ENCODE data around the gene GP5.

DNA sequence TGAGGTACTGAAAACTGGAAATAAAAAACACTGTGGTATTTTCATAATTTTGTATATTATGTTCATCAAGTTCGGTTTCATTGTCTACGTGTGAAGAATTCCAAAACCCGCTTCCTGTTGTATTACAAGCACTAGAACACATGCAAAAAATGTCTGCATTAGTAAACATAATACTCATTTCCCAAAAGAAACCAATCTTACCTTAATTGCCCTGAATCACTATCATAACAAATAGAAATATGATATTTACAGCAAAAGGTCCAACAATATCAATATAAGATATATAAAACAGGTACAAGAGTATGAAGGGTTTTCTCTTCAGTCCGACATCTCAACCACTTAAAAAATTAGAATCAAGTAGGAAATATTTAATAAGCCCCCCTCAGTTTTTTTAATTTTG lies 26.3 kb upstream of the GP5 start:
- TF ChIP-seq ZNF501 (tag by site-specific recombination; IDR thresholded peaks at IDR 0.05) (no peak), SETDB1 (IDR thresholded peaks at IDR 0.05; ENCODE audit: insufficient read length, low read length) (no peak), ZNF621 (tag by site-specific recombination; IDR thresholded peaks at IDR 0.05) (no peak), YY1 (tag by site-specific recombination; IDR thresholded peaks at IDR 0.05) (no peak), ZNF473 (tag by site-specific recombination; IDR thresholded peaks at IDR 0.05) (no peak)
- TF ChIP-seq, protein P1, sequence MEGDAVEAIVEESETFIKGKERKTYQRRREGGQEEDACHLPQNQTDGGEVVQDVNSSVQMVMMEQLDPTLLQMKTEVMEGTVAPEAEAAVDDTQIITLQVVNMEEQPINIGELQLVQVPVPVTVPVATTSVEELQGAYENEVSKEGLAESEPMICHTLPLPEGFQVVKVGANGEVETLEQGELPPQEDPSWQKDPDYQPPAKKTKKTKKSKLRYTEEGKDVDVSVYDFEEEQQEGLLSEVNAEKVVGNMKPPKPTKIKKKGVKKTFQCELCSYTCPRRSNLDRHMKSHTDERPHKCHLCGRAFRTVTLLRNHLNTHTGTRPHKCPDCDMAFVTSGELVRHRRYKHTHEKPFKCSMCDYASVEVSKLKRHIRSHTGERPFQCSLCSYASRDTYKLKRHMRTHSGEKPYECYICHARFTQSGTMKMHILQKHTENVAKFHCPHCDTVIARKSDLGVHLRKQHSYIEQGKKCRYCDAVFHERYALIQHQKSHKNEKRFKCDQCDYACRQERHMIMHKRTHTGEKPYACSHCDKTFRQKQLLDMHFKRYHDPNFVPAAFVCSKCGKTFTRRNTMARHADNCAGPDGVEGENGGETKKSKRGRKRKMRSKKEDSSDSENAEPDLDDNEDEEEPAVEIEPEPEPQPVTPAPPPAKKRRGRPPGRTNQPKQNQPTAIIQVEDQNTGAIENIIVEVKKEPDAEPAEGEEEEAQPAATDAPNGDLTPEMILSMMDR (tag by site-specific recombination; IDR thresholded peaks at IDR 0.05) = no peak
- TF ChIP-seq, protein P2, sequence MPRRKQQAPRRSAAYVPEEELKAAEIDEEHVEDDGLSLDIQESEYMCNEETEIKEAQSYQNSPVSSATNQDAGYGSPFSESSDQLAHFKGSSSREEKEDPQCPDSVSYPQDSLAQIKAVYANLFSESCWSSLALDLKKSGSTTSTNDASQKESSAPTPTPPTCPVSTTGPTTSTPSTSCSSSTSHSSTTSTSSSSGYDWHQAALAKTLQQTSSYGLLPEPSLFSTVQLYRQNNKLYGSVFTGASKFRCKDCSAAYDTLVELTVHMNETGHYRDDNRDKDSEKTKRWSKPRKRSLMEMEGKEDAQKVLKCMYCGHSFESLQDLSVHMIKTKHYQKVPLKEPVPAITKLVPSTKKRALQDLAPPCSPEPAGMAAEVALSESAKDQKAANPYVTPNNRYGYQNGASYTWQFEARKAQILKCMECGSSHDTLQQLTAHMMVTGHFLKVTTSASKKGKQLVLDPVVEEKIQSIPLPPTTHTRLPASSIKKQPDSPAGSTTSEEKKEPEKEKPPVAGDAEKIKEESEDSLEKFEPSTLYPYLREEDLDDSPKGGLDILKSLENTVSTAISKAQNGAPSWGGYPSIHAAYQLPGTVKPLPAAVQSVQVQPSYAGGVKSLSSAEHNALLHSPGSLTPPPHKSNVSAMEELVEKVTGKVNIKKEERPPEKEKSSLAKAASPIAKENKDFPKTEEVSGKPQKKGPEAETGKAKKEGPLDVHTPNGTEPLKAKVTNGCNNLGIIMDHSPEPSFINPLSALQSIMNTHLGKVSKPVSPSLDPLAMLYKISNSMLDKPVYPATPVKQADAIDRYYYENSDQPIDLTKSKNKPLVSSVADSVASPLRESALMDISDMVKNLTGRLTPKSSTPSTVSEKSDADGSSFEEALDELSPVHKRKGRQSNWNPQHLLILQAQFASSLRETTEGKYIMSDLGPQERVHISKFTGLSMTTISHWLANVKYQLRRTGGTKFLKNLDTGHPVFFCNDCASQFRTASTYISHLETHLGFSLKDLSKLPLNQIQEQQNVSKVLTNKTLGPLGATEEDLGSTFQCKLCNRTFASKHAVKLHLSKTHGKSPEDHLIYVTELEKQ (tag by site-specific recombination; IDR thresholded peaks at IDR 0.05; ENCODE audit: borderline replicate concordance) = no peak
